T-cell (primary cell): ENCODE measurements around the gene APPBP2. TPM values are rescaled to one million over a fixed set of nuclear protein-coding genes. Genes with fewer than 3 reads are reported as not detected.

Source experiments
- ATAC-seq, 4 experiments: fragments of 200-7000 bp in 3 of 4; fragments of 150-1000 bp in 1 of 4; cut with Tn5 transposase; replicated peaks in 1 of 4; 1 replicate in 3 of 4; 2 replicates in 1 of 4; pipeline ENCODE4 v1.10.0; 2021; ENCODE audit warnings: moderate library complexity in 3 of 4, mild to moderate bottlenecking in 2 of 4, moderate number of reproducible peaks in 1 of 4
- CTCF ChIA-PET, 2 donors: fragments of 300-600 bp; sonication (Branson Sonifier 250); formaldehyde crosslinking; loops; one replicate each; lab custom pipeline; 2022; ENCODE audit warnings: antibody characterized with exemption in 2 of 2; lab: Charles Lee
- POLR2A ChIA-PET, 2 donors: fragments of 300-600 bp; sonication (Branson Sonifier 250); formaldehyde crosslinking; loops; one replicate each; lab custom pipeline; 2022; ENCODE audit warnings: antibody characterized with exemption in 2 of 2; lab: Charles Lee
- DNase-seq, 35 experiments: peaks; one replicate each; pipeline versions ENCODE4 v3.0.0 to v3.0.0-alpha.2; 2013 to 2023
- H3K27ac ChIP-seq: one replicate; pipeline ENCODE4 v1.5.1; 2013; ENCODE audit warnings: low read length
- H3K27me3 ChIP-seq, 2 experiments: replicated peaks in 1 of 2; 1 replicate in 1 of 2; 2 replicates in 1 of 2; pipeline versions ENCODE4 v1.6.1 to v1.7.0; 2013; ENCODE audit warnings: low read length in 1 of 2, mixed read lengths in 1 of 2; ENCODE audit not compliant: control insufficient read depth in 2 of 2, insufficient read depth in 2 of 2; ENCODE audit errors: extremely low read depth in 1 of 2
- H3K36me3 ChIP-seq, 2 donors: 1 replicate in 1 of 2; 2 replicates in 1 of 2; pipeline versions ENCODE4 v1.6.1 to v1.7.0; 2013; ENCODE audit warnings: low read length in 1 of 2; ENCODE audit not compliant: control insufficient read depth in 2 of 2, insufficient read depth in 1 of 2; ENCODE audit errors: extremely low read depth in 1 of 2
- H3K4me1 ChIP-seq, 2 experiments: 1 replicate in 1 of 2; 2 replicates in 1 of 2; pipeline versions ENCODE4 v1.6.1 to v1.7.0; 2013; ENCODE audit warnings: low read length in 2 of 2, mixed read lengths in 1 of 2; ENCODE audit not compliant: insufficient read depth in 2 of 2, control insufficient read depth in 1 of 2; ENCODE audit errors: extremely low read depth in 1 of 2
- H3K4me3 ChIP-seq, 2 donors: 1 replicate in 1 of 2; 2 replicates in 1 of 2; pipeline versions ENCODE4 v1.5.1 to v1.7.0; 2013; ENCODE audit warnings: mild to moderate bottlenecking in 2 of 2, low read length in 1 of 2, moderate library complexity in 1 of 2; ENCODE audit not compliant: control insufficient read depth in 1 of 2; ENCODE audit errors: extremely low read depth in 1 of 2
- H3K9me3 ChIP-seq: 2 replicates; pipeline ENCODE4 v1.7.0; 2013
- H3K27ac Mint-ChIP-seq, 2 donors: one replicate each; pipeline ENCODE4 v1.8.0; 2020 to 2021; ENCODE audit warnings: mild to moderate bottlenecking in 2 of 2, mixed read lengths in 2 of 2
- H3K27me3 Mint-ChIP-seq, 2 donors: one replicate each; pipeline ENCODE4 v1.8.0; 2021 to 2022; ENCODE audit warnings: mixed read lengths in 2 of 2
- H3K36me3 Mint-ChIP-seq: one replicate; pipeline ENCODE4 v1.8.0; 2021; ENCODE audit warnings: mixed read lengths
- H3K4me1 Mint-ChIP-seq, 3 donors: one replicate each; pipeline ENCODE4 v1.8.0; 2020 to 2022; ENCODE audit warnings: mixed read lengths in 3 of 3, mild to moderate bottlenecking in 1 of 3
- H3K4me3 Mint-ChIP-seq, 3 donors: one replicate each; pipeline ENCODE4 v1.8.0; 2020 to 2022; ENCODE audit warnings: mild to moderate bottlenecking in 3 of 3, mixed read lengths in 3 of 3, moderate library complexity in 3 of 3
- H3K9me3 Mint-ChIP-seq, 3 donors: one replicate each; pipeline ENCODE4 v1.8.0; 2020 to 2022; ENCODE audit warnings: mixed read lengths in 3 of 3
- WGBS: methylation state at CpG from one replicate; pipeline ENCODE4 v1.1.5; 2013; ENCODE audit warnings: missing lambda C conversion rate; ENCODE audit not compliant: insufficient coverage; 5-methylcytosine and 5-hydroxymethylcytosine counted together
- total RNA-seq, 35 experiments: library from RNA in 6 of 35; stranded (reverse) in 6 of 35; fragments of 120-200 nt in 1 of 35; gene quantifications; one replicate each; pipeline versions ENCODE4 v1.2.1 to v1.2.4 and lab custom pipeline; 2013 to 2026

Gene APPBP2
- total RNA-seq, 5 donors from 2014 or later (not counting 1 experiment from before 2014, with no cell fraction given) = 32.2 to 42.0 (median 36.6) TPM

DNA sequence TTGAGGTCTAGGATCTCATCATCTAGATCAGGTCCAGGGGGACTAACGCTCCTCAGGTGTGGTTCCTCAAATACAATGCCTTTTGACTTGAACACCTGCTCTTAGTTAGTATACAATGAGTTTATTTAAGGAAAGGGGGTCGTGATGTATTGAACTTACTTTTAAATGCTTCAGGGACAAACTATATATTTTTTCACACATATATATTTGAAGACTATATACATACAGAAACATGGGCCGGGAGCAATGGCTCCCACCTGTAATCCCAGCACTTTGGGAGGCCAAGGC is 122.6 kb downstream of the APPBP2 start:
- WGBS = no CpG with 5 or more reads among the region's 3 CpGs
- H3K4me1 Mint-ChIP-seq = peaks cover under 1 to 3% (median under 1%) of the 10 kb centered on the region in 3 donors
- POLR2A ChIA-PET = no interaction called here

DNA sequence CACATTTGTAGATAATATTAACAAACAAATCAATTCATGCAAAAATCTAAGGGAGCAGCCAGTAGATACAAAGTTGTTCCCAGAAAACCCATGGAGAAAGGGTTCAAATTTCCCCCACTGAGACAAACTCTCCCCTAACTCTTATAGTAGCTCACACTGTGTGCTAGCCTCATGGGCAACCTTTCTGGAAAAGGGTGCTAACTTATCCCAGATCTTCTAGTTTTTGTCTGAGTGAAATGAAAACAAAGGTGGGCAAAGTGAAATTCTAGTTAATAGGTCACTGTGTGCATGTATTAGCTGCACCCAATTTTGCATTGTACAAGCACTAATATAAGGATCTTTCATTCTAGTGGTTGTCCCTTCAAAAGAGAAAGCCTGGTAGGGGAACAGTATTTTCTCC is 124.2 kb downstream of the APPBP2 start:
- H3K9me3 Mint-ChIP-seq = no peaks in the 10 kb centered on the region
- no peak overlapping the region for H3K4me3 Mint-ChIP-seq
- Histone ChIP-seq H3K9me3 (no peaks in the 10 kb centered on the region), H3K36me3 (no peaks in the 10 kb centered on the region), H3K4me1 (peaks cover 7 to 12% of the 10 kb centered on the region in 2 experiments), H3K27me3 (peaks cover 0 to 5% of the 10 kb centered on the region in 2 experiments), H3K4me3 (no peak overlapping the region), H3K27ac (no peak overlapping the region)
- CTCF ChIA-PET = no interaction called here
- ATAC-seq = no peak
- peaks cover 9 to 12% (median 11%) of the 10 kb centered on the region in 3 donors for H3K4me1 Mint-ChIP-seq
- H3K27ac Mint-ChIP-seq = no peak overlapping the region
- H3K36me3 Mint-ChIP-seq = no peaks in the 10 kb centered on the region
- DNase-seq = no peak
- POLR2A ChIA-PET = no interaction called here
- peaks cover 3 to 6% of the 10 kb centered on the region in 2 donors for H3K27me3 Mint-ChIP-seq

More for the DNA sequence above, 122.6 kb downstream of the APPBP2 start:
- CTCF ChIA-PET = no interaction called here
- H3K27ac Mint-ChIP-seq = no peak overlapping the region
- H3K4me3 ChIP-seq = no peak overlapping the region
- H3K9me3 Mint-ChIP-seq = no peaks in the 10 kb centered on the region
- no peaks in the 10 kb centered on the region for H3K36me3 Mint-ChIP-seq
- peaks cover 0 to 8% of the 10 kb centered on the region in 2 experiments for H3K27me3 ChIP-seq
- DNase-seq (no peak), ATAC-seq (no peak)
- H3K27ac ChIP-seq = no peak overlapping the region
- peaks cover 7% of the 10 kb centered on the region in 2 donors for H3K27me3 Mint-ChIP-seq
- no peak overlapping the region for H3K4me3 Mint-ChIP-seq
- H3K4me1 ChIP-seq = peaks cover 2 to 4% of the 10 kb centered on the region in 2 experiments
- no peaks in the 10 kb centered on the region for H3K9me3 ChIP-seq
- H3K36me3 ChIP-seq = no peaks in the 10 kb centered on the region

GRCh38 chr17:60398227-60398959 is 127.6 kb downstream of the APPBP2 start:
- Mint-ChIP-seq H3K9me3 (no peaks in the 10 kb centered on the region), H3K27me3 (no peaks in the 10 kb centered on the region), H3K4me3 (peak overlapping the region in 1 of 3 donors; percentile 35), H3K36me3 (no peaks in the 10 kb centered on the region), H3K4me1 (peaks cover 9 to 12% (median 11%) of the 10 kb centered on the region in 3 donors), H3K27ac (peak overlapping the region; percentile 42 to 43)
- 83% methylated on average over 1 of the region's 3 CpGs for whole genome bisulfite sequencing
- Histone ChIP-seq H3K36me3 (no peaks in the 10 kb centered on the region), H3K27me3 (no peaks in the 10 kb centered on the region), H3K9me3 (no peaks in the 10 kb centered on the region), H3K4me3 (no peak overlapping the region), H3K27ac (no peak overlapping the region), H3K4me1 (peaks cover 7 to 12% of the 10 kb centered on the region in 2 experiments)
- peak in 1 of 35 experiments; percentile 36 for DNase-seq
- ATAC-seq = peak in 2 of 4 experiments; percentile 40 to 67
- ChIA-PET CTCF (interaction anchor here in 1 of 2 donors (0.9 kb wide), 1 partner anchor 33 kb away, joined by 4 read pairs; no protein-coding TSS in a partner anchor), POLR2A (interaction anchor here in 1 of 2 donors (0.6 to 0.7 kb wide), 2 partner anchors 9 to 72 kb away, joined by 3 read pairs; no protein-coding TSS in a partner anchor)

DNA sequence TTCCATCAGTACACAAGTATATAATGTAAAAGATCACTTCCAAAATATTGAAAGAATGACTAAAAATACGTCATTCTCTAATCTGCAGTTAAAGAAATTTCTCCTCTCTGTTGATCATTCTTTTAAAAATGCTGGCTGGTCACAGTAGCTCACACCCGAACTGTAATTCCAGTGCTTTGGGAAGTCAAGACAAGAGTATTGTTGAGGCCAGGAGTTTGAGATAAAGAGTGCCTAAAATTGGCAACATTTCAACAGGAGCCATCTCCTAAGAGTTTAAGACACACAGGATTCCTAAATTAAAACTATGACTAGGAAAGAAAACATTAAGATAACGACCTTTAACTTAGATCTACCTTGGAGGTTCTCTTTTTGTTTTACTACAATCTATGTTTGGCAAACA is 129.6 kb downstream of the APPBP2 start:
- peaks cover 20% of the 10 kb centered on the region in 3 donors for H3K4me1 Mint-ChIP-seq
- Histone ChIP-seq H3K36me3 (no peaks in the 10 kb centered on the region), H3K27ac (no peak overlapping the region), H3K27me3 (no peaks in the 10 kb centered on the region), H3K9me3 (no peaks in the 10 kb centered on the region), H3K4me1 (peaks cover 16 to 18% of the 10 kb centered on the region in 2 experiments), H3K4me3 (no peak overlapping the region)
- CTCF ChIA-PET = no interaction called here
- POLR2A ChIA-PET = interaction anchor here in 1 of 2 donors (0.6 kb wide), 1 partner anchor 25 kb away, joined by 3 read pairs; no protein-coding TSS in a partner anchor
- DNase-seq (no peak), ATAC-seq (no peak)
- no peak overlapping the region for H3K4me3 Mint-ChIP-seq
- no CpG with 5 or more reads among the region's 3 CpGs for WGBS
- no peaks in the 10 kb centered on the region for H3K27me3 Mint-ChIP-seq
- no peaks in the 10 kb centered on the region for H3K36me3 Mint-ChIP-seq
- no peaks in the 10 kb centered on the region for H3K9me3 Mint-ChIP-seq
- H3K27ac Mint-ChIP-seq = no peak overlapping the region

GRCh38 chr17:60395508-60396065 is 130.5 kb downstream of the APPBP2 start:
- no peak overlapping the region for H3K27ac Mint-ChIP-seq
- Histone ChIP-seq H3K27ac (no peak overlapping the region), H3K4me1 (peaks cover 21 to 26% of the 10 kb centered on the region in 2 experiments), H3K9me3 (no peaks in the 10 kb centered on the region), H3K36me3 (no peaks in the 10 kb centered on the region), H3K27me3 (no peaks in the 10 kb centered on the region), H3K4me3 (no peak overlapping the region)
- no peak for DNase-seq
- H3K4me1 Mint-ChIP-seq = peaks cover 26 to 28% (median 26%) of the 10 kb centered on the region in 3 donors
- H3K36me3 Mint-ChIP-seq = no peaks in the 10 kb centered on the region
- H3K4me3 Mint-ChIP-seq = no peak overlapping the region
- H3K27me3 Mint-ChIP-seq = no peaks in the 10 kb centered on the region
- H3K9me3 Mint-ChIP-seq = no peaks in the 10 kb centered on the region
- WGBS = no CpG with 5 or more reads among the region's 4 CpGs
- no peak for ATAC-seq
- ChIA-PET CTCF (no interaction called here), POLR2A (no interaction called here)

DNA sequence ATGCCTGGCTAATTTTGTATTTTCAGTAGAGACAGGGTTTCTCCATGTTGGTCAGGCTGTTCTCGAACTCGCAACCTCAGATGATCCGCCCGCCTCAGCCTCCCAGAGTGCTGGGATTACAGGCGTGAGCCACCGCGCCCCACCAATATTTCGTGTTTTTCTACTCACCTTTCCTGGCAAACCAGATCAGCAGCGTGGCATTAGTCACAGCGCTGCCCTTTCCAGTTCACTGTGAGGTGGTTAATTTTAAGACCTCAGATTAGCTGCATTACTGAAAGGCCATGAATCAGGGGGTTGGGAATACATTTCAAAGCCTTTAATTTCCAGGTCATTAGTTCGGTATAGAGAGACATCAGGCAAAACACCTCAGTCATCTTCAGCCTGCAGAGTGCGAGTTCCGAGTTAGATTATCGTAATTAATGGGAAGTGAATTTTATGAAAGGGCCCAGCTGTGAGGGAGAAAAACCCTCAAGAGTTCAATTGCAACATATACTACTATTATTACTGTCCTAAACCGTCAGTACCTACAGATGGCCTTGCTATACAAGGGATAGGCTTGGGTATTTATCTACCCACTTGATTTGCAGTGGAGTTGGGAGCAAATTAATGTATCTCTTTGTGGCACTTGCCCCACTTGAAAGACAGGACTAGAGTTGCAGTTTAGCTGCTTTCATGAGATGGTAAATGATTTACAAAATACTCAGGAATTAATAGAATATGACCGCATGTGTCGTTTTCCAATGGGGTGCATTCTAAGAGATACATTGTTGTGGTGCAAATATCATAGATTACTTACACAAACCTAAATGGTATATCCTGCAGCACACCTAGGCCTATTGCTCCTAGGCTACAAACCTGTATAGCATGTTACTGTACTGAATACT is 132.0 kb downstream of the APPBP2 start:
- Mint-ChIP-seq H3K4me1 (peaks cover 37 to 41% (median 39%) of the 10 kb centered on the region in 3 donors), H3K9me3 (no peaks in the 10 kb centered on the region), H3K27me3 (no peaks in the 10 kb centered on the region), H3K36me3 (no peaks in the 10 kb centered on the region), H3K27ac (peak overlapping the region in 1 of 2 donors; percentile 16), H3K4me3 (no peak overlapping the region)
- H3K9me3 ChIP-seq = no peaks in the 10 kb centered on the region
- H3K27me3 ChIP-seq = no peaks in the 10 kb centered on the region
- H3K36me3 ChIP-seq = no peaks in the 10 kb centered on the region
- DNase-seq (no peak), ATAC-seq (no peak)
- peaks cover 24 to 28% of the 10 kb centered on the region in 2 experiments for H3K4me1 ChIP-seq
- no peak overlapping the region for H3K4me3 ChIP-seq
- 100% methylated on average over 4 of the region's 17 CpGs for WGBS
- H3K27ac ChIP-seq = no peak overlapping the region
- POLR2A ChIA-PET = interaction anchor here in 1 of 2 donors (0.6 kb wide), 1 partner anchor 73 kb away, joined by 3 read pairs; no protein-coding TSS in a partner anchor
- CTCF ChIA-PET = interaction anchor here in 1 of 2 donors (0.6 kb wide), 1 partner anchor 244 kb away, joined by 3 read pairs; no protein-coding TSS in a partner anchor
